Midbrain (tissue), 1 donor: ENCODE results near the gene LAMA2.
"Not testable (repeated sequence)": the region's sequence is repeated elsewhere in the genome, so short reads cannot be mapped to it uniquely, and the experiment has no call there.

ENCODE experiments used
- DNase-seq: peaks from one replicate; lab custom pipeline; 2025; lab: John Stamatoyannopoulos, UW

The LAMA2 gene

DNA sequence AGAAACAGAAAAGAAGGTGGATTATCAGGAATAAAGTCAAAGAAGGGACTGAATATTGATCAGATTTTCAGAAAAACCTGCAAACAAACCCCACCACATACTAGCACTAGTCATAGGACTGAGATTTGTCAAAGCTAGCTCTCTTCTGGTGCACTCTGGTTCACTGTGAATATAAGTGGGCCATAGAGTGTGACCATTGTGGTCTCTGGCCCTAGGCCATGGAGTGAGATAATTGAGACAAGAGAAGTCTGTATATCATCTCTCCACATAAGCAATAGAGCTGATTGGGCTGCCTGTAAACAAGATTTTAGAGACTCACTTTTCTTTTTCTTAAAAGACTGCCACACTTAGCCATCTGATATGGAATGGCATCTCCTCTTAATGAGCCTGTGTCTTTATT lies 247.2 kb downstream of the LAMA2 start:
- DNase-seq: no peak

DNA sequence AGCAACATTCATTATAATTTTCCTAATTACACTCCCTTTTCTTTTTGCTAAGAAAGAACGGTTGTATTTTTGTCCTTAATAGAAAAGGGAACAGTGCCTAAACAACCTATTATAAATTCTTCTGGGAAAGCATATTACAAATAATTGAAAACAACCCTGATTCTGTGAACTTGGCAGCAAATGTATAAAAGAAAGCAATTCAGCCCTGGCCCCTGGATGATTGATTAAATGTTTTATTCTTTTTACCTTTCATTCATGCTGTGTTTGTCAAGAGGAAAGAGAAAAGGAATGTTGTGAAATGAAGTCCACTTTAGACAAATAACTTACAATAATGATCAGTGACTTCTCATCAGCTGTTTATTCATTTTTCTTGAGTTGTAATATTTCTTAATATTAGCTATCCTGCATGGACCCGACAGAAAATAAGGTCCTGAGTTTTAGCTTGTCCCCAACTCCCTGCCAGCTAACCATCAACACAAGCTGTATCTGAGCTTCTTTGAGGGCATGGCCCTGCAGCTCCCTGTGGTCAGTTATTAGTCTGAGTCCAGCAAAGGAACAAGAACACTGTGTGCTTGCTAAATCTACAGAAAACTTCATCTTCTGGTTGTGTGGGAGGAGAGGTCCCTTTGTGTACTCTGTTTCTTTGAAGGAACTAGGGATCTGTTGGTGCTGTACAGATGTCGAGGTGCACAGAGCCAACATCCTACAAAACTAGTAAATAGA lies 248.2 kb downstream of the LAMA2 start:
- DNase-seq: no peak

DNA sequence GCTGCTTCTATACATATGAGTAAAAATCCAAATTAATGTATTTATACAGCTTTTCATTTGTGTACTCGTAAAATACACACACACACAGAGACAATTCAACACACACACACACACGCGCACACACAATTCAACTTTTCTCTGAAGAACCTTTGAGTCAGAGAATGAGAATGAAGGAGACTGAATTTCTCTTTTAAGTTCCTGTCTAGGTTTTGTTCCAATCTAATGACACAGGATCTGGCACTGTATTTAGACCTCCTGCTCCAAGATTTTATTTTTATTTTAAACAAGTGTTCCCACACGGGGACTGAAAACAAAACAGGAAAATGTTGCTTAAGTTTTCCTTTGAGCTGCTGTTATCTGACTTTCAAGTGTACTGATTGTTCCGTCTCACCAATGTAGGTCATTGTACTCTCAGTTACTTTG lies 250.8 kb downstream of the LAMA2 start:
- no peak for DNase-seq

DNA sequence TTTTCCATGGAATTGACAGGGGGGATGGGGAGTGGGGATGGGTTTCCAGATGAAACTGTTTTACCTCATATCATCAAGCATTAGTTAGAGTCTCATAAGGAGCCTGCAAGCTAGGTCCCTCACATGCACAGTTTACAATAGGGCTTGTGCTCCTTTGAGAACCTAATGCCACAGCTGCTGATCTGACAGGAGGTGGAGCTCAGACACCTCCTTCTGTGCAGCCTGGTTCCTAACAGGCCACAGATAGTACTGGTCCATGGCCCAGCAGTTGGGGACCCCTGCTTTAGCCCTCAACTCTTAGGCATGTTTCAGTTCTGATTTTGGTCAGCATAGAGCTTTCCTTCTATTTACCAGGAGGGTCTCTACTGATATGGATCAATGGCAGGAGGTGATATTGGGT lies 251.6 kb downstream of the LAMA2 start:
- DNase-seq: peak; percentile 41

DNA sequence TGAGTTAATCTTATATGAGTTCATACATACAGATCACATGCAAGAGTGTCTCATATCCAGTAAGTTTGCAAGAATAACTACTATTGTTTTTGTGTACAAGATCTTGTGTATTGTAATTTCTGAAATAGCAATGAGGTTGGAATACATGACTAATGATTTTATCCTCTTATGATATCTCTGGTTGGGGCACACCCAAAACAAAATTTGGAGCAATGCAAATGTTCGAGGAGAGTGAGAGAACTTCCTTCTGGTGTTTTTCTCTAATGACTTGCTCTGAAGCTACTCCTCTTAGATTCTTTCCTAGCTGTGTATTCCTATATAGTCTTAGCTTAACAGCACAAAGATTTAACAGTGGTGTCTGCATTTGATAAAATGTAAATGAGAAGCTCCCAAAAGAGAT lies 252.5 kb downstream of the LAMA2 start:
- DNase-seq: no peak

DNA sequence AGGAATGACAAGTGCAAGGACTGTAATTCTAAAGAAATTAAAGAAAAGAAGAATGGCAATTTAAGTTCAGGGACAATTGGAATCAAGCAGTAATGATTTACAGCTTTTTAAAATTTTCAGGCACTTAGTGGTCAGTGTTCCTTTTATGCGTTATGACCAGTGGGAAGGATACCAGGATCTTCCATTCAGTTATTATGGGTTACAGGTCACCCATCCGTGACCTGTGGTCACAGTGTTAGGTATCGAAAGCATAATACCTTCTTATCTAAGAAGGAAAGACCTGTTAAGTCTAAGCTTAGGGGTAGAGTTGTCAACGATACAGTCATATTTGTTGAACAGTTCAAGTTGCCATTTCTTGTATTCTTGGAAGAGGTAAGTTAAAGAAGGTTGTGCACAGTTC lies 253.8 kb downstream of the LAMA2 start:
- no peak for DNase-seq

DNA sequence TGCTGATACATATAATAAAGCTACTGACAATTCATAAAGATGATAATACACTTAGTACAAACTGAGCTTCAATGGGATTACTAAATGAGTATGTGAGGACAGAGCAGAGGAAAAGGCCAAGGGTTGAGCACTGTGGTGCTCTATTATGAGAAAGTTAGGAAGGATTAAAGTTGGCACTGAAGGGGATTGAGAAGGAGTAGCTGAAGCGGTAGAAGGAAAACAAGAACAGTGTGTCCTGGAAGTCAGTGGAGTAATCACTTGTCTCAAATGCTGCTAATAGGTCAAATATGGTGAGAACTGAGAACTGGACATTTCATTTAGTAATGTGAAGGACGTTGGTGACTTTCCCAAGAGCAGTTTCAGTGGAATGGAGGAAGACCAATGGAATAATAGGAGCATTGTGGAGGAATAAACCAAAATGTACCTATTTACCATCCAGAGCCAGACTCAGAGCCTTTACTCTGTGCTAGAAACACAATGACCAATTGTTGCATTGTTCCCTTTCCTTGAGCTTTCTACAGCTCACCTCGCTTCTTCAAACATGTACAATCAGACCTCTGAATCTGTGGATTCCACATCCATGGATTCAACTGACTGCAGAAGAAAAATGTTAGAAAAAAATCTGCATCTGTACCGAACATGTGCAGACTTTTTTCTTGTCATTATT lies 255.9 kb downstream of the LAMA2 start:
- peak; percentile 19 for DNase-seq

DNA sequence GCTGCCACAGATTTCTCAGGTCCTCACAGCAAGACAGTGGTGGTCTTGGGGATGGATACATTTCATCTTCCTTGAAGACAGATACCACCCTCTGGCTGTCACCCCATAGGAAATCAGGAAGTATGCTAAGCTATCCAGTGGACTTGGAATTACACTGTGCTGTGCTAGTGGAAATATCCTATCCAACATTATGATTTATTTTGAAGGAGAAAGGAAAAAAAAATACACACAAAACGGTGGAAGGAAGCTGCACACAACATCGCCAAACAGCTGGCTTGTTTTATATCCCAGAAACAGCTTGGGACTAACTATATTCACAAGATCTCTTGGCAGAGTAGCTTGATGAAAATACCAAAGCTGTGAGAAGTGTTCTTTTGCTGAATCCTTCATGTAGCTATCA lies 257.6 kb downstream of the LAMA2 start:
- no peak for DNase-seq

DNA sequence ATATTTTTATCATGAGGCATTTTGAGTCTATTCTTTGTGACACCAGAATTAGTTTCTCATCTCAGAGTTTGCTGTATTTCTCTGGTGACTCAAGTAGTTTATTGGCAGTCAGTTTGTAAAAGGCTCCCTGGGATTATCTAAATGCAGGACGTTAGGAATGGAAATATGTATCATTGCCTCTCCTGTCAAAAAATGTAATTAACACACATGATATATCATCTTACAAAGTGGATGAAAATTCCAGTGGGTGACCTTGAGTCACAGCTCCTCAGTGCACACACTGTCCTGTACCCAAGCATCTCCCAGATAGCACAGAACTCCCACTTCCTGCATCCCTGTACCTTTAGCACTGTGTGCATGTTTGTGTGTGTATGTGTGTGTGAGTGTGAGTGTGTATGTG lies 258.6 kb downstream of the LAMA2 start:
- DNase-seq: no peak

DNA sequence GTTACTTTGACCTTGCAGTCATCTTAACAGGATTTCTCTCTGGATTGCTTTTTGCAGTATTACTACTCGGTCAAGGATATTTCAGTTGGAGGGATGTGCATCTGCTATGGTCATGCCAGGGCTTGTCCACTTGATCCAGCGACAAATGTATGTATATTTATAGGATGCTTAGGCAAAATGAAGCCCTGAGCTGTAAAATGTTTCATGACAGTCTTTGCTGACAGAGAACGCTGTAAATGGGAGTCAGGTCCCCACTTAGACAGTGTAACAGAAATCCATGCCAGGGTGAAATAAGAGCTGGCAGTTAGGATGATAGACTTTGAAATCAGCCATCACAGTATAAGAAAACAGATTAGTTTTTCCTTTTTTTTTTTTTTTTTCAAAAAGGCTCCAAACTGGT lies 264.0 kb downstream of the LAMA2 start:
- no peak for DNase-seq

DNA sequence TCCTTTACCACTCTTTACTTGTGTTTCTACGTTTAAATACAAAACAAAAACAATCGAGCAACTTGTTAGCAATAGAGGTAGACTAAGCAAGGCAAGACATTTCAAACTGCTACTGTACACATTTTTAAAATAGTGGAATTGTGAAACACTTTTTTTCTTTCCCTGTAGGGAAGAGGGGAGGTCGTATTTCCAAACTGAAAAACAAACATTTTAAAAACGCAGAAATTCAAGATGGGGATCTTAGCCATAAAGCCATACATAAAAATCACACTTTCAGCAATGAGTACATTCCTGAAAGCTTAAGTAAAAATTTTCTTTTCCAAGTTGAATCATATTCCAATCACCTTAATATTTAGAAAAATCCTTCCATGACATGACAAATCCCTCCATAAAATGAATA lies 267.6 kb downstream of the LAMA2 start:
- DNase-seq: no peak

DNA sequence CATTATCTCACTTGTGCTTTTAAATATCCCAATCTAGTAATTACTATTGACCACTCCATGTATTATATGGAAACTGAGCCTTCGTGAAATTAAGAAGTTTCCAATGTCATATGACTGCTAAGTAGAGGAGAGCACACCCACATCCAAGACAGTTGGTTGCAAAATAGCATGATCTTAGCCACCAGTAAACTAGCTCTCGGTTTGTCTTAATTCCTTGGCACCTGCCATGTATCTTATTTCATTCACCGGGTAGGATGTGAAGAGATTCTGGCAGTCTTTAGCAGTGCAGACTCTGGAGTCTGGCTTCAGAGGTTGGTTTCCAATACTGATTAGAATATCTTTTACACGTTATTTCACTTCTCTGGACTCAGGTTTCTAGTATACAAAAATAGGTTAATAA lies 270.3 kb downstream of the LAMA2 start:
- DNase-seq: no peak

DNA sequence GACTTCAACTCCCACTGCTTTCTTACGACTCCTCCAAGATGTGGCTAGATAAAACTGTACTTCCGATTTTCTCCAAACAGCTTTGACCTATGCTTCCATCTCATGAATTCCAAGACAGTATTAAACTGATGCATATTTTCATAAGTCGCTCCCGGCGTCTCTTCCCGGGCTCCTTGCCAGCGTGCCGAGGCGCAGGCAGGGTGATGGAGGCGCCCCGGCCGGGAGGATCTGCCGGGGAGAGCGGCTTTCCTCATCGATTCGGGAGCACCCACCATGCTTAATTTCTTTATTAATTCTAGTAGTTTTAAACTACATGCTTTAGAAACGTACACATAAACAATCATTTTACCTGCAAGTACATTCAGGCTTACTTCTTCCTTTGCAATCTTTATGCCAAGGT lies 276.3 kb downstream of the LAMA2 start:
- not testable (repeated sequence) for DNase-seq

DNA sequence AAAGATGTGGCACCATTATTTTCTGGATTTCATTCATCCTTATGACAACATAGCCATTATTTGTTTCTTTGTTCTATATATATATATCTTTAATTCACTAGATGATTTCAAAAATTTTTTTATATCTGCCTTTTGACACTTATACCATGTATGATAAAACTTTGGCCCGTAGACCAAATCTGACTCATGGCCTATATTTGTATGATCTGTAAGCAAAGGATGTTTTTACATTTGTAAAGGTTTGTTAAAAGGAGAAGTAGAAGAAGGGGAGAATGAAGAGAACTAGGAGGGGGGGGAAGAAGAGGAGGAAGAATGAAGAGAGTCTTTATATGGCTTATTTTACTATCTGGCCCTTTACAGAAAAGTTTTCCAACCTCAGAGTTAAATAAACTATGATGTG lies 279.7 kb downstream of the LAMA2 start:
- no peak for DNase-seq

DNA sequence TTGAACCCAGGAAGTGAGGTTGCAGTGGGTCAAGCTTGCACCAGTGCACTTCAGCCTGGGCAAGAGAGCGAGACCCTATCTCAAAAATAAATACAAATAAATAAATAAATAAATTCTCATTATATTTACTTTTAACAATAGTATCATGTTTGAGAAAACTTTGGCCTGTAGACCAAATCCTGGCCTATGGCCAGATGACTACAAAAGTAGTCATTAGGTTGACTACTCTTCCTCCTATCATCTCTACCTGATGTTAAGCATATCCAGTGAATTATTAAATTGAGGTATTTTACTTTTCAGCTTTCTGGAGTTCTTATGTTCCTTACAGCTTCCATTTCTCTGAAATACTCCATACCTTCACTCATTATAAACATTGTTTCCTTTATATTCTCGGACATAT lies 280.6 kb downstream of the LAMA2 start:
- DNase-seq: no peak

DNA sequence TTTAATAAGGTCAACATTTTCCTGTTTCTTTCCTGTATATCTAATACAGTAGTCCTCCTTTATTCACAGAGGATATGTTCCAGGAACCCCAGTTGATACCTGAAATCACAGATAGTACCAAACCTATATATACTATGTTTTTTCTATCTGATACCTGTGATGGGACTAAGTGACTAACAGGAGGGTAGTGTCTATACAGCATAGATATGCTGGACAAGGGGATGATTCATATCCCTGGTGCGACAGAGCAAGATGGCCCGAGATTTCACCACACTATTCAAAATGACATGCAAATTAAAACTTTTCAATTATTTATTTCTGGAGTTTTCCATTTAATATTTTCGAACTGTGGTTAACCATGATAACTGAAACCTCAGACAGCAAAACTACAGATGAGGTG lies 281.1 kb downstream of the LAMA2 start:
- DNase-seq: no peak

DNA sequence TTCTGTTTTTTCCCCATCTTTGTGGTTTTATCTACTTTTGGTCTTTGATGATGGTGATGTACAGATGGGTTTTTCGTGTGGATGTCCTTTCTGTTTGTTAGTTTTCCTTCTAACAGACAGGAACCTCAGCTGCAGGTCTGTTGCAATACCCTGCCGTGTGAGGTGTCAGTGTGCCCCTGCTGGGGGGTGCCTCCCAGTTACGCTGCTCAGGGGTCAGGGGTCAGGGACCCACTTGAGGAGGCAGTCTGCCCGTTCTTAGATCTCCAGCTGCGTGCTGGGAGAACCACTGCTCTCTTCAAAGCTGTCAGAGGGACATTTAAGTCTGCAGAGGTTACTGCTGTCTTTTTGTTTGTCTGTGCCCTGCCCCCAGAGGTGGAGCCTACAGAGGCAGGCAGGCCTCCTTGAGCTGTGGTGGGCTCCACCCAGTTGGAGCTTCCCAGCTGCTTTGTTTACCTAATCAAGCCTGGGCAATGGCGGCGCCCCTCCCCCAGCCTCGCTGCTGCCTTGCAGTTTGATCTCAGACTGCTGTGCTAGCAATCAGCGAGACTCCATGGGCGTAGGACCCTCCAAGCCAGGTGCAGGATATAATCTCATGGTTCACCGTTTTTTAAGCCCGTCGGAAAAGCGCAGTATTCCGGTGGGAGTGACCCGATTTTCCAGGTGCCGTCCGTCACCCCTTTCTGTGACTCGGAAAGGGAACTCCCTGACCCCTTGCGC lies 289.5 kb downstream of the LAMA2 start:
- not testable (repeated sequence) for DNase-seq

DNA sequence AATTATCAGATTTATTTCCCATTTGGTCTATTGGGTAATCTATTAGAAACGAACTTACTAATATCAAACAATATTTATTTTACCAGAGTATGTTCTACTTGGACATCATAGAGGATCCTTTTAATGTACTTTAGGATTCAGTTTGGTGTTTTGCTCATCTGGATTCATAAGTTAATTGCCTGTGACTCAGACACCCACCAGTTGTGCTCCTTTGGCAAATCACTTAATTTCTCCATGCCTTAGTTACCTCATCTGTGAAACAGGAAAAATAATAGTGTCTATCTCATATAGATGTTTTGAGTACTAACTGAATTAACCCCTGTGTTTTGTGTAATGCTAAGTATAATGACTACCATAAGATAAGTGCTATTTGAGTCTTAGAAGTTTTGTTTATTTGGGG lies 292.1 kb downstream of the LAMA2 start:
- no peak for DNase-seq

DNA sequence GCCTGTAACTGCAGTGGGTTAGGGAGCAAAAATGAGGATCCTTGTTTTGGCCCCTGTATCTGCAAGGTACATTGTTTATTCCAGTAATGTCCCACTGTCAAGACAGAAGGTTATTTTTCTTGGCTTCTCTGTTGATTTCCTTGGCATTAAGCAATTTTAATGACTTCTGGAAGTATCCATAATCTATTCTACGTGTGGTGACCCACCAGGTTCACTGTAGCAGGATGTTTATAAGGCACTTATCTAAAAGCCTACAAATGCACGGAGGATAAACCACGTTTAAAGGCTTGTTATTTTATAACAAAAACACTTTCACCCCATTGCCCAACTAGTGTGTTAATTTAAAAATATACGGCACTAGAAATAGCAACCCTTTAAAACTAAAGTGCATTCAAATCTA lies 294.9 kb downstream of the LAMA2 start:
- DNase-seq: no peak

DNA sequence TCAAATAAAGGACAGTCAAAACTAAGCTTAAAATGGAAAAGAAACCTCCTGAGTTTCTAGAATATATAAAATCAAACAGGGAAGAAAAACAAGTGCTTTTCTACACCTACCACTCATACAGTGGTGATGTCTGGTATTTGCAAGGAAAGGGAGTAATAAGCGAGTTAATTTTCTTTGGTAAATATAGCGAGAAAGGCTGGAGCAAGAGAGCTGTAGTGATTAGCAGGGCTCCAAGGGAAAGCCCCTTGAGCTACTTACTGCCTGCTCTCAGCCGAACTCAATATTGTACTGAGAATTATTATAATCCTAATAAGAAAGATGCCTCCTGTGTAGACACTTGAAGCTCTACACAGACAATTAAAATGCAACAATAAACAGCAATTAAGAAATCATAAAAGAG lies 296.3 kb downstream of the LAMA2 start:
- no peak for DNase-seq

DNA sequence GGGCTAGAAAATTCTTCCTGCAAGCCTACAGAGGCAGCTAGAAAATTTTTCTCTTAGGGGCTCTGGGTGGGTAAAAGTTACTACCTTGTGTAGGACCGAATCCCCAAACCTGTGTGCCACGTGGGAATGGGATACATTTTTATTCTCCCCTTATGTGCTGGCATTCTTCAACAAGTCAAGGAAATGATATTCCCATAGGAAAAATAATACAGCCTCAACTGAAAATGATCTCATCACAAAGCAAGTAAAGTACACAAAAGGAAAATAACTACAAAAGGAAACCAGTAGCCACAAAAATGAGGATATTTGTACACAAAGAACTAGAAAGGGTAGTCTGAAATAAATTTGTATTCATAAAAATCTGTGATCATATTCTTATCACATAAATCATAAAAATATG lies 298.1 kb downstream of the LAMA2 start:
- DNase-seq: no peak

DNA sequence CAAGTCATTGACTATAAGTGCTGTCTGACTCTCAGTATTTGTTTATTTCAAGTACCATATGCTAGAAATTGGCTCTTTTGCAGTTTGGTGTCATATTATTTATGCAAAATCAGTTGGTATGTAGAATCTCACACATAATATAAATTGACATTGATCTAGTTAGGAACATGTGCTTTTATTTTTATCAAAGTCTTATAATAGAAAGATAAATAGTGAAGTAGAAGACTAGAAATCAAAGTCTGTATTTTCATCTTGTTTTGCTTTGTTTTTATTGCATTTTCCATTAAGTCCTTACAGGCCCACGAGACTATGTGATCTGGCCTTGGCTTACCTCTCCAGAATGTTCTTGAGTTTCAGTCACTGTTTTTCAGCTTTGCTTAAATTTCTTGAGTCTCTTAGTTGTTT lies 300.3 kb downstream of the LAMA2 start:
- no peak for DNase-seq

DNA sequence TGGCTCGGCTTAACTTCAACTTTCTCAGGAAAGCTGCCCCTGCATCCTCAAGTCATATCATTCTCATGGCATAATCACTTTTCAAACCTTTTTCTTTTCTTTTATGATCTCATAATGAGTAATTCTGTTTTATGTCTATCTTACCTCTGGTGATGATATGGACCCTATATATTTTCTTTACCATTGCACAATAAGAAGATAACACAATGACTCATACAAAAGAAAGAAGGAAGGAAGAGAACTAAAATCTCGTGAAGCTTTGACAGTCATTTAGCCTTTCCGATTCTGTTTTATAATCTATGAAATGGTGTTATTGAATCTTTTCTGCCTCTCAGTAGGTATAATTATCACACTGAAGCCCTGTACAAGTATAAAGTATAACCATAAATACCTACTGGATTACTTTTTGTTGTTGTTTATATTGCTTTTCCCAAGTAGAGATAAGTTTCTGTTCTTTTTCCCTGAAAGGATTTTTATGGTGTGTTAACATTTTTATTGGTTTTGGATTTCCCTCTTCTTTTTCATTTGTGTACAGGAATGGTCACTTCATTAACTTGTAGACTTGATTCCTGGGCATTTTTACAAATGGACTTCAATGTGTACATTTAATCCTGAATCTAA lies 300.9 kb downstream of the LAMA2 start:
- no peak for DNase-seq
